DND-41 (cell line): ENCODE results near the gene VAV3.

Source experiments
- EZH2 ChIP-seq: IDR thresholded peaks from 3 replicates; pipeline ENCODE4 v1.6.1; 2012; ENCODE audit warnings: borderline replicate concordance, low read depth, mild to moderate bottlenecking, moderate library complexity, low read length, inconsistent platforms; ENCODE audit not compliant: severe bottlenecking
- TF ChIP-seq, protein P1 (sequence below): IDR thresholded peaks from 2 replicates; pipeline ENCODE4 v1.5.1; 2012; ENCODE audit warnings: borderline replicate concordance, low read length, moderate library complexity, mild to moderate bottlenecking; ENCODE audit not compliant: poor library complexity, severe bottlenecking; ENCODE audit errors: extremely low read depth

DNA sequence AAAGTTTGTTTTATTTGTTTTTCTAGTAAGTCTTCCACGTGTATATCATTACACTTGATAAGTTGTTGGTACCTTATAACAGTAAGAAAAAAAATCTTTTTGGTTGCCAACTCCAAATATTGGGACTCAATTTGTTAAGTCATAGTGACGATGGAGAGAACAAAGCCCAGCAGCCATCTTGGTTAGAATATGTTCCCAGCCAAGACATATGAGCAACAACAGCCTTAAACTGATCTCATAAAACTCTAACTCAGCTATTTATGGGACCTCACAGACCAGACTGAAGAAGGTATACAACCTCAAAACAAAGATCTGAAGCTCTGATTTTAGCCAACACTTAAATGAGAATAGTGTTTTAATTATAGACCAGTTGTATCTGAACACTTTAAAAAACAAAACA, 281.3 kb downstream of the VAV3 start:
- TF ChIP-seq, protein P1, sequence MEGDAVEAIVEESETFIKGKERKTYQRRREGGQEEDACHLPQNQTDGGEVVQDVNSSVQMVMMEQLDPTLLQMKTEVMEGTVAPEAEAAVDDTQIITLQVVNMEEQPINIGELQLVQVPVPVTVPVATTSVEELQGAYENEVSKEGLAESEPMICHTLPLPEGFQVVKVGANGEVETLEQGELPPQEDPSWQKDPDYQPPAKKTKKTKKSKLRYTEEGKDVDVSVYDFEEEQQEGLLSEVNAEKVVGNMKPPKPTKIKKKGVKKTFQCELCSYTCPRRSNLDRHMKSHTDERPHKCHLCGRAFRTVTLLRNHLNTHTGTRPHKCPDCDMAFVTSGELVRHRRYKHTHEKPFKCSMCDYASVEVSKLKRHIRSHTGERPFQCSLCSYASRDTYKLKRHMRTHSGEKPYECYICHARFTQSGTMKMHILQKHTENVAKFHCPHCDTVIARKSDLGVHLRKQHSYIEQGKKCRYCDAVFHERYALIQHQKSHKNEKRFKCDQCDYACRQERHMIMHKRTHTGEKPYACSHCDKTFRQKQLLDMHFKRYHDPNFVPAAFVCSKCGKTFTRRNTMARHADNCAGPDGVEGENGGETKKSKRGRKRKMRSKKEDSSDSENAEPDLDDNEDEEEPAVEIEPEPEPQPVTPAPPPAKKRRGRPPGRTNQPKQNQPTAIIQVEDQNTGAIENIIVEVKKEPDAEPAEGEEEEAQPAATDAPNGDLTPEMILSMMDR = no peak
- TF ChIP-seq EZH2 = no peak
